ENCODE data around the gene PLGRKT. TPM values are rescaled to one million over a fixed set of nuclear protein-coding genes. Genes with fewer than 3 reads are reported as not detected.

The PLGRKT gene
- total RNA-seq, 2 experiments from 2014 or later: 10.4 to 26.1 TPM

DNA sequence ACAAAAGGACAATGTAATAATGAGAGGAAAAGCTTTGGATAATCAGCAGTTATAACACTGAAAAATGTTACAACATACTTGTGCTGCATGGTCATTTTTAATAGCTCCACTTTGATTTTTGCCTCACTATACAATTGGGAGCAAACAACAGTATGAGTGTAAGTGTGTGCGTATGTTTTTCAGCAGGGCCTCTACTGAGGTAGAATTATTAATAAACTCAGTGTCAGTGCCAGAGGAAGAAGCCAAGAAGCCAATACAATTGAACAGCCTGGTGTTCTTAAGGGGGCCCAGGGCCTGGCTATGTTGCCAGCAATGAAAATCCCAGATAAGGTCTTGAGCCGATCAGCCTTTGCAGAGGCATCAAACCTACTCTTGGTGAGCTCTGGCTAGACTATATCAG is 81.9 kb downstream of the PLGRKT start:
- Histone ChIP-seq H4K20me1 (ENCODE audit: insufficient read depth, low read length) (no peaks in the 10 kb centered on the region), H3K79me2 (ENCODE audit: insufficient read depth, low read depth, low read length) (no peaks in the 10 kb centered on the region), H3K9me3 (ENCODE audit: low read length) (no peaks in the 10 kb centered on the region), H3K4me2 (ENCODE audit: low read length) (no peak overlapping the region), H3K9me2 (ENCODE audit: insufficient read depth, low read length) (no peaks in the 10 kb centered on the region), H3K4me1 (ENCODE audit: insufficient read depth, low read length, poor library complexity, severe bottlenecking) (peaks cover 4% of the 10 kb centered on the region), H2AFZ (ENCODE audit: low read length) (no peak overlapping the region), H3K36me3 (ENCODE audit: insufficient read depth, low read length) (no peaks in the 10 kb centered on the region), H3K4me3 (ENCODE audit: low read depth, low read length, poor library complexity, severe bottlenecking) (no peak overlapping the region), H3K27ac (ENCODE audit: low read depth, low read length, poor library complexity, severe bottlenecking) (no peak overlapping the region)
- no peak for DNase-seq (ENCODE audit: low spot score)
- TF ChIP-seq CTCF (conservative IDR thresholded peaks at IDR 0.05; ENCODE audit: low read length) (no peak), EZH2phosphoT487 (IDR thresholded peaks at IDR 0.05; ENCODE audit: borderline replicate concordance, low read depth, low read length) (no peak)
- BruUV-seq (replicated peaks): no TSS peak
- CTCF ChIA-PET (ENCODE audit: unreplicated experiment): no interaction called here
- POLR2A ChIA-PET: interaction anchor here (0.7 kb wide), 1 partner anchor 606 kb away, joined by 3 read pairs; no protein-coding TSS in a partner anchor
- intact Hi-C loops (cut with micrococcal nuclease; ENCODE audit: unreplicated experiment): no loop called here

DNA sequence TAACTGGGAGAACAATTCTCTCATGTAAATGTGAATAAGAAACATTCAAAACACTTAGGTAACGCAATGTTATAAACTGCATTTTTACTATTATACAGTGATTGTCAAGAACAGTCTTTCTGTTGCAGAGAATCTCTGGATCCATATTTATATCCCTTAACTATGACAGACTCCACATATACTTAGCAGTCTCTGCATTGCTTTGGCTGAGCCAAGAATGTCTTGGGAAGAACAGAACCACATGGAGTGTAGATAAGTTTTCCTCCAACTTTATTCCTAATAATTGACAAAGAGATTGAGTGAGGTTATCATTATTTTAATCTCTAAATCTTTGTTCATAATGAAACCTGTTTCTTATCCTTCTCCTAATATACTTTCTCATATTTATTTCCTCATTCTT is 82.5 kb downstream of the PLGRKT start:
- no peak for DNase-seq (ENCODE audit: low spot score)
- Histone ChIP-seq H2AFZ (ENCODE audit: low read length) (no peak overlapping the region), H3K36me3 (ENCODE audit: insufficient read depth, low read length) (no peaks in the 10 kb centered on the region), H3K9me2 (ENCODE audit: insufficient read depth, low read length) (no peaks in the 10 kb centered on the region), H4K20me1 (ENCODE audit: insufficient read depth, low read length) (no peaks in the 10 kb centered on the region), H3K27ac (ENCODE audit: low read depth, low read length, poor library complexity, severe bottlenecking) (no peak overlapping the region), H3K9me3 (ENCODE audit: low read length) (no peaks in the 10 kb centered on the region), H3K79me2 (ENCODE audit: insufficient read depth, low read depth, low read length) (no peaks in the 10 kb centered on the region), H3K4me3 (ENCODE audit: low read depth, low read length, poor library complexity, severe bottlenecking) (no peak overlapping the region), H3K4me2 (ENCODE audit: low read length) (no peak overlapping the region), H3K4me1 (ENCODE audit: insufficient read depth, low read length, poor library complexity, severe bottlenecking) (peaks cover 4% of the 10 kb centered on the region)
- POLR2A ChIA-PET: interaction anchor here (0.7 kb wide), 1 partner anchor 605 kb away, joined by 3 read pairs; no protein-coding TSS in a partner anchor
- CTCF ChIA-PET (ENCODE audit: unreplicated experiment): no interaction called here
- intact Hi-C loops (cut with micrococcal nuclease; ENCODE audit: unreplicated experiment): no loop called here
- no TSS peak for BruUV-seq (replicated peaks)
- TF ChIP-seq EZH2phosphoT487 (IDR thresholded peaks at IDR 0.05; ENCODE audit: borderline replicate concordance, low read depth, low read length) (no peak), CTCF (conservative IDR thresholded peaks at IDR 0.05; ENCODE audit: low read length) (no peak)

- BruUV-seq (replicated peaks): no TSS peak
- Histone ChIP-seq H3K36me3 (ENCODE audit: insufficient read depth, low read length) (no peaks in the 10 kb centered on the region), H3K4me3 (ENCODE audit: low read depth, low read length, poor library complexity, severe bottlenecking) (no peak overlapping the region), H3K9me3 (ENCODE audit: low read length) (no peaks in the 10 kb centered on the region), H4K20me1 (ENCODE audit: insufficient read depth, low read length) (no peaks in the 10 kb centered on the region), H3K79me2 (ENCODE audit: insufficient read depth, low read depth, low read length) (no peaks in the 10 kb centered on the region), H2AFZ (ENCODE audit: low read length) (no peak overlapping the region), H3K9me2 (ENCODE audit: insufficient read depth, low read length) (no peaks in the 10 kb centered on the region), H3K4me1 (ENCODE audit: insufficient read depth, low read length, poor library complexity, severe bottlenecking) (peaks cover 4% of the 10 kb centered on the region), H3K4me2 (ENCODE audit: low read length) (no peak overlapping the region), H3K27ac (ENCODE audit: low read depth, low read length, poor library complexity, severe bottlenecking) (no peak overlapping the region)
- intact Hi-C loops (cut with micrococcal nuclease; ENCODE audit: unreplicated experiment): no loop called here
- TF ChIP-seq CTCF (conservative IDR thresholded peaks at IDR 0.05; ENCODE audit: low read length) (no peak), EZH2phosphoT487 (IDR thresholded peaks at IDR 0.05; ENCODE audit: borderline replicate concordance, low read depth, low read length) (no peak)
- ChIA-PET CTCF (ENCODE audit: unreplicated experiment) (no interaction called here), POLR2A (no interaction called here)
- no peak for DNase-seq (ENCODE audit: low spot score)
Observed at GRCh38 chr9:5354184-5354583, 83.5 kb downstream of the PLGRKT start.
